ENCODE measurements around the gene SYK.

SYK gene

DNA sequence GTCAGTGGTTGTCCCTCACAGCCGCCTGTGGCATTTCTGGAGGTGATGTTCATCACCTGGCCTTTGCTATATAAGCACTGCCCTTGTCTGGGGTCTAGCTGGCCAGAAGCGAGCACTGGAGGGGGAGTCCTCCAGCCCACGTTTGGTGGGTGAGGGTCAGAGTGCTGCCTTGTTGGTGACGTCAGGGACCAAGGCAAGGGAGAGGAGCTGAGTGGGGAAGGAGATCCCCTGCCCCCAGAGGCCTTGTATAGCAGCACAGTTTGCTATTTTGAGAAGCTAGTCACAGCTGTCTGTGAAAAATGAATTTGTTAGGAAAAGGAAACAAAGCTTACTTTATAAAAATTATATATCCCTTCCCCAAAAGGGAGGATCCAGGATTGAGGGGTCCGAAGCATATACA is 49.8 kb downstream of the SYK start:
- DNase-seq (ENCODE audit: low spot score), result no peak

- no peak for DNase-seq (ENCODE audit: low spot score)
Measured at GRCh38 chr9:90853945-90854344, 52.3 kb downstream of the SYK start.

DNA sequence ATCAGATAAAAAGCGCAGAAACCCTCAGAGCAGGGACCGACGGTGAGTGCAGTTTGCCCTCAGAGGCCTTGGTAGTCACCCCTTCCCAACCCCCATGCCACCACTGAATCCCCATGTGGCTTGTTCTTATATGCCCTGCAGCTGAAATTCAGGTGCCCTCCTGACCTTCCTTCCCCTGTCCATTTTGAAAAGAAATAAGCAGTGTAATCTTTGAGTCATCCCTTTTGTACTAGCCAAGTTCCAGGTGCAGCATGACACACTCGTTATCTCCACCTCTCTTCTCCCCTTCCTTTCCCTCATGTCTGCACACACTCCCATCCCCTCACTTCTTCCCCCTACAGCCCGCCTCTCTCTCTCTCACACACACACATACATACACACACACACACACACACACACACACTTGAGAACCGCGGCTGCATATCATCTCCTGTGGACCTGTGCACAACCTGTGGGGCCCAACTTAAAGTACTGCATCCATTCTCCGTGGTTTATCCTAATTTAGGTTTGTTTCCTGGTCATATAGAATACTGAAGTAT is 53.1 kb downstream of the SYK start:
- DNase-seq (ENCODE audit: low spot score), result no peak

DNA sequence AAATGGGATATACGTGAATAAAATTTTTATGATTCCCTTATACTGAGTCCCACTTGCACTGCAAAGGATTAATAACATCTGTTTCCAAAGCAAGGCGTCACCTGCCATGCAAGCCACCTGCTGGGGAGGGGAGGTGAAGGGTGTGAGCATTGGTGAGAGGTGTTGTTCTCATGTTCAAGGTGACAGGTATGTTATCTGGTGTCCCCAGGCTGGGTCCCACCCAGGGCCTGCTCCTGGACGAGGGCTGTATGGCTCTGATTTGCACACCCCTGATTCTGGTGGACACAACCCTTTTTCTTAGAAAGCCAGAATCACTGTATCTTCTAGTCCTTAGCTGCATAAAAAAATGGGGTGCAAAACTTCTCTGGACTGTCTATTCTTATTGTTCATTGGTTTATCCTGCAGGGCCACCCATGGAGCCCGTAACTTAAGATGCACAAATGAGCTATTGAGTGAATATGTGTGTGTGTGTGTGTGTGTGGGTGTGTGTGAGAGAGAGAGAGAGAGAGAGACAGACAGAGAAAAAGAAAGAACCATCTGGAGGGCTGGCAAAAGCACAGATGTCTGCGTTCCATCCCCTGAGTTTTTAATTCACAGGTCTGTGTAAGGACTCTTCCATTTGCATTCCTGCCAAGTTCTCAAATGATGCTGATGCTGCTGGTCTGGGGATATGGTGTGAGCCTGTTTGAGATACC is 53.7 kb downstream of the SYK start:
- DNase-seq (ENCODE audit: low spot score), result no peak

DNA sequence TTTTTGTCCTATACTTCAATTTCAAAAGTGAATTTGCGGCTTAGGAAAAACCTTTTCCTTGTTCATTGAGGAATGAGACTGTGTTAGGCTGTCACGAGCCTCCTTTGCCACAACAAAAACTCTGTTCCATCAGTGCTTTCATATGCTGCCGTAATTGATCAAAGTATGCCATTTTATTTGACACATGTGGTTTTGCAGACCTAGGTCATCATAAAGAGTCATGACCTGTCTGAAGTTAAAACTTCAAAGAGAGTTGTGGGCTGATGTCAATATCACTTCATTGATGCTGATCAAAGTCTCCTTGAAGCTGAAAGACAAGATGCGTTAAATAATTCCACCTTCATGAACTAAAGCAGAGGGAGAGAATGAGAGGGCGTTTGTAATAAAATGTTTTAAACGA is 55.5 kb downstream of the SYK start:
- no peak for DNase-seq (ENCODE audit: low spot score)

- DNase-seq (ENCODE audit: low spot score), result no peak
Measured at GRCh38 chr9:90857855-90858254, 56.2 kb downstream of the SYK start.

- no peak for DNase-seq (ENCODE audit: low spot score)
Measured at GRCh38 chr9:90858457-90858901, 56.9 kb downstream of the SYK start.

- no peak for DNase-seq (ENCODE audit: low spot score)
Measured at GRCh38 chr9:90860382-90860781, 58.8 kb downstream of the SYK start.

GRCh38 chr9:90860826-90861225 is 59.2 kb downstream of the SYK start:
- no peak for DNase-seq (ENCODE audit: low spot score)

- DNase-seq (ENCODE audit: low spot score), result no peak
Measured at GRCh38 chr9:90861380-90861779, 59.8 kb downstream of the SYK start.

GRCh38 chr9:90861826-90862740 is 60.5 kb downstream of the SYK start:
- DNase-seq (ENCODE audit: low spot score), result no peak

GRCh38 chr9:90864779-90865178 is 63.2 kb downstream of the SYK start:
- DNase-seq (ENCODE audit: low spot score), result no peak

- DNase-seq (ENCODE audit: low spot score), result no peak
Measured at GRCh38 chr9:90867101-90867500, 65.5 kb downstream of the SYK start.

- no peak for DNase-seq (ENCODE audit: low spot score)
Measured at GRCh38 chr9:90868555-90868954, 66.9 kb downstream of the SYK start.

GRCh38 chr9:90869361-90869760 is 67.7 kb downstream of the SYK start:
- DNase-seq (ENCODE audit: low spot score), result no peak

DNA sequence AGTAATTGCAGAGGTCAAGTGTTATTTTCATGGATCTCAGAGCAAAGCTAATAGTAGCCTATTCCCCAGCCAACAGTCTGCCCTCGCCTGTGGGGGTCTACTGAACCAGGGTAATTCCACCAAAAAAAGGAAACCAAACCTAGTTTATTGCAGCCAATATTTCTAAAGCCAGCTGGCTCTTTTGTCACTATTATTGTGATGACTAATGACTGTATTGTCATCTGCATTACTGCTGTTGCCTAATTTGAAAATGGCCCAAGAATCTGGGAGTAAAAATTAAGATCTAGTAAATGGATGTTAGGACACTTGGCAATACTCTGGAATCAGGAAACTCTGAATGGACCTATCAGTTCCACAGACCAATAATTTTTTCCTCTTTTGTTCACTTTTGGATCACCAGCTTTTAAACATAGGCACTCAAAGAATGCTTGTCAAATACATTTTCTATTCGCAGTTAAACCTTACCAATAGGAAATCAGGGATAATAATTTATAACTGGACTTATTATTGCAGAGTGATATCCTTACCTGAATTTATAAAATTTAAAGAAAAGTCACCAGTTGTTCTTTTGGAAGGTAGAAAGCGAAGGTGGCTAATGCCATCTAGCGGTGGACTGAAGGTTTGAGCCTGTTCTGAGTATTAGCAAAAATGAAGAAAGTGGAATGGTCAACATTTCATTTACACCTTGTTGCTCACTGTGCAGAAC is 69.2 kb downstream of the SYK start:
- DNase-seq (ENCODE audit: low spot score), result peak; percentile 56

- DNase-seq (ENCODE audit: low spot score), result no peak
Measured at GRCh38 chr9:90871327-90871935, 69.8 kb downstream of the SYK start.

DNA sequence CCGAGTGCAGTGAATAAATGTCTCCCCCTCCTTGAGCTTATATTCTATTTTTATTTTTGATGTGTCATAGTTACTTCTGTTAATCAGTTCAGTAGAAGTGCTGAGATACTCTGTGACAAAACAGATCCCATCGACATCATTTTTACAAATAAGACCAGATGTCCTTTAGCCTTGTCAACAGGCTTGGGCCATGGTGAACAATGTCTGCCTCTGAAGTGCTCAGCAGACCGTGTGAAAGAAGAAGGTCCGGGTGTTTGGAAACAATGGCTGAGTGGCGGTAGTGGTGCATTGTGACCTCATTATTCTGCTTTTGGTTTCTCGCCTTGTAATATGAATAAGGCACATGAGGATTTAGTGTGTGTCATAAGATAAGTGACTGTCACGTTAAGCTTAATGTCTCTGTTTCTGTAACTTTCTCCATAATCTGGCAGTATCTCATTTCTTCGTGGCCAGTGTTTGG is 71.2 kb downstream of the SYK start:
- DNase-seq (ENCODE audit: low spot score), result no peak

GRCh38 chr9:90873422-90873821 is 71.8 kb downstream of the SYK start:
- DNase-seq (ENCODE audit: low spot score), result no peak

DNA sequence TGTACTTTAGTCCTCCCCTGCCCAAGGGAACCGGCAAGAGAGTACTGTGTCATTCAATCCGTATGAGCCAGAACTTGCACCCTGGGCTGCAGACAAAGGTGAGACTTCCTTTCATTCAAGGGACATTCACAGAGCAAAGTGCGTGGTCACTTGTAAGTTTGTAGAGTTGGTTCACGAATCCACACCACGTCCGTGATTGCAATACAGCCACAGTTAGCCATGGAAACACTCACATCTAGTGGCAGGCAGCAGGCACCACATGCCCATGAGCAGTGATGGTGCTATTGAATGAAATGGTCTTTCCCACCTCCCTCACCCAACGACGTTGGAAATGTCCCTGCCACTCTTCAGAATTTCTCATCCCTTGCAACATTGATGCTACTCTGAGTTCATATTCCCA is 72.6 kb downstream of the SYK start:
- no peak for DNase-seq (ENCODE audit: low spot score)

DNA sequence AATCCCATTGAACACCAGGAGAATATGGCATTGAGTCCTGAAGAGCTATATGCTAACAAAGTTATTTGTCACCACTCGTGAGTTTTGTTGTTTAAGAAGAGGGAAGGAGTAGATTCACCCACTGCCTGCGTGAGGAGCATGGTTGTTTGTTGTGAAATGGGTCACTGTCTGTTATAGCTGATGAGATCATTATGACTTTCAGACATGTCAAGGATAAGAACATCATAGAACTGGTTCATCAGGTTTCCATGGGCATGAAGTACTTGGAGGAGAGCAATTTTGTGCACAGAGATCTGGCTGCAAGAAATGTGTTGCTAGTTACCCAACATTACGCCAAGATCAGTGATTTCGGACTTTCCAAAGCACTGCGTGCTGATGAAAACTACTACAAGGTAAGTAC is 76.9 kb downstream of the SYK start:
- DNase-seq (ENCODE audit: low spot score), result no peak

DNA sequence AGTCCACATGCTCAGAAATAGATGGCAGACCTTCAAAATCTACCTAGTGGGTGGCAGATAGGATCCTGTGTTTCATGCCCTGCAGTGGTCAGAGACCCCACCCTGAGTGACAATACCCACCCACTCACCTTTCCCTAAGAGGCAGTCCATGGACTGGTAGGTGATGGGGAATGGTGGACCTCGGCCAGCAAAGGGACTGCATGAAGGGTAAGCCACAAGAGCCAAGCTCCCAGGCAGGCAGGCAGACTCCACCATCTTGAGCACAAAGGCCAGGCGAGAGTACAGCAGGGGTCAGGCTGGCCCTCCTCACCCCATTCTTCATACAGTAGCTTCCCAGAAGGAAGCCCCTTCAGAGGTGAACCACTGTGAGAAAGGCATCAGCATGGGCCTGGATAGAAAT is 78.4 kb downstream of the SYK start:
- DNase-seq (ENCODE audit: low spot score), result no peak
